Neural crest cell (in vitro differentiated cells): Measurements from ENCODE around the gene HERC4. TPM values are rescaled to one million over a fixed set of nuclear protein-coding genes. Genes with fewer than 3 reads are reported as not detected.

Experiments used
- DNase-seq: peaks from one replicate; pipeline ENCODE4 v3.0.0; 2021; ENCODE audit warnings: low read depth, mixed read lengths, low spot score
- H3K27ac Mint-ChIP-seq: one replicate; pipeline ENCODE4 v1.8.0; 2021; ENCODE audit warnings: mild to moderate bottlenecking, mixed read lengths; ENCODE audit not compliant: unreplicated experiment
- H3K27me3 Mint-ChIP-seq: 2 replicates; pipeline ENCODE4 v1.8.0; 2021; ENCODE audit warnings: low read depth, mild to moderate bottlenecking, mixed read lengths
- H3K36me3 Mint-ChIP-seq: 2 replicates; pipeline ENCODE4 v1.8.0; 2021; ENCODE audit warnings: low read depth, mild to moderate bottlenecking, mixed read lengths
- H3K4me1 Mint-ChIP-seq: 2 replicates; pipeline ENCODE4 v1.8.0; 2021; ENCODE audit warnings: mixed read lengths
- H3K4me3 Mint-ChIP-seq: one replicate; pipeline ENCODE4 v1.8.0; 2021; ENCODE audit warnings: mild to moderate bottlenecking, mixed read lengths
- H3K9me3 Mint-ChIP-seq: 2 replicates; pipeline ENCODE4 v1.8.0; 2021; ENCODE audit warnings: mixed read lengths
- total RNA-seq: library from RNA; stranded (reverse); gene quantifications from 2 replicates; pipeline ENCODE4 v1.2.1, GENCODE V29; 2021
- TF ChIP-seq, protein P1 (sequence below): fragments of 200-600 bp; sonication (generic); conservative IDR thresholded peaks from 2 replicates; pipeline ENCODE4 v1.5.0; 2021; ENCODE audit warnings: antibody characterized with exemption, mild to moderate bottlenecking

HERC4 gene
- total RNA-seq, 1 donor from 2014 or later, result 42.4 TPM

DNA sequence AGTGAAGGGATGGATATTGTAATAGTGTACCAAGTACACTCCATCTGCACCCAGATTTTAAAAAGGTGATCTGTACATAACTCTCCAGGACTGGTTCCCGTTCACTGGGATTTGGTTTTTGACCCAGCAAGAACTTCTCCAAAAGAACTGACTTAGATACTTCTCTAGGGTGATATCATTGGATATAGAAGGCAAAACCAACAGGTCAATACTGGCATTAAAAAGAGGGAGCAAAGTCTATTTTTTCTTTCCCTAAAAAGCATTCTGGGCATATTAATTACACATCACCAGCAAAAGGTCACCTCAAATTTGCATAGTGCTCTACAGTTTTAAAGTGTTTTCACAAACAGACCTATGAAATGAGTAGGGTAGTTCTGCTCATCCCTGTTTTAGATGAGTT, 37.8 kb upstream of the HERC4 start:
- no peaks in the 10 kb centered on the region for H3K4me1 Mint-ChIP-seq
- no peaks in the 10 kb centered on the region for H3K27me3 Mint-ChIP-seq
- no peaks in the 10 kb centered on the region for H3K9me3 Mint-ChIP-seq
- TF ChIP-seq, protein P1, sequence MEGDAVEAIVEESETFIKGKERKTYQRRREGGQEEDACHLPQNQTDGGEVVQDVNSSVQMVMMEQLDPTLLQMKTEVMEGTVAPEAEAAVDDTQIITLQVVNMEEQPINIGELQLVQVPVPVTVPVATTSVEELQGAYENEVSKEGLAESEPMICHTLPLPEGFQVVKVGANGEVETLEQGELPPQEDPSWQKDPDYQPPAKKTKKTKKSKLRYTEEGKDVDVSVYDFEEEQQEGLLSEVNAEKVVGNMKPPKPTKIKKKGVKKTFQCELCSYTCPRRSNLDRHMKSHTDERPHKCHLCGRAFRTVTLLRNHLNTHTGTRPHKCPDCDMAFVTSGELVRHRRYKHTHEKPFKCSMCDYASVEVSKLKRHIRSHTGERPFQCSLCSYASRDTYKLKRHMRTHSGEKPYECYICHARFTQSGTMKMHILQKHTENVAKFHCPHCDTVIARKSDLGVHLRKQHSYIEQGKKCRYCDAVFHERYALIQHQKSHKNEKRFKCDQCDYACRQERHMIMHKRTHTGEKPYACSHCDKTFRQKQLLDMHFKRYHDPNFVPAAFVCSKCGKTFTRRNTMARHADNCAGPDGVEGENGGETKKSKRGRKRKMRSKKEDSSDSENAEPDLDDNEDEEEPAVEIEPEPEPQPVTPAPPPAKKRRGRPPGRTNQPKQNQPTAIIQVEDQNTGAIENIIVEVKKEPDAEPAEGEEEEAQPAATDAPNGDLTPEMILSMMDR, result no peak
- no peak overlapping the region for H3K27ac Mint-ChIP-seq
- H3K4me3 Mint-ChIP-seq, result no peak overlapping the region
- no peak for DNase-seq
- no peaks in the 10 kb centered on the region for H3K36me3 Mint-ChIP-seq

DNA sequence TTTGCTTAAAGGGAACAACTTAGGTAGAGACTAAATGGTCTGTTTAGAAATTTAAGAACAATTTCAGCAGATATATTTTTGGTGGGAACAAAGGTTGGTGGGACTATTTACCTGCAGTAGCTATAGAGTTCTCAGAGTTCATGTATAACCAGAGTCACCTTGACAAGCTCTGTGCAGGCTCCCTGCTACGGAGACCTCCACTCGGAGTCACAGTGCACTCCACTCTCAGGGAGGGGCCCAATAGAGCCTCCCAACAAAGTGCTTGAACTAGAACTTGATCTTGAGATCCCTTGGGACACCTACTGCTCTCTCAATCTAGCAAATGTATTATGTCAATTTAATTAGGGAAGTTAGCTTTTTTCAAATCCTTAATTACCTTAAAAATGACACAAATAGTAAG, 36.5 kb upstream of the HERC4 start:
- no peaks in the 10 kb centered on the region for H3K27me3 Mint-ChIP-seq
- TF ChIP-seq, protein P1, result no peak
- H3K9me3 Mint-ChIP-seq, result no peaks in the 10 kb centered on the region
- no peak for DNase-seq
- H3K4me3 Mint-ChIP-seq, result no peak overlapping the region
- no peak overlapping the region for H3K27ac Mint-ChIP-seq
- no peaks in the 10 kb centered on the region for H3K4me1 Mint-ChIP-seq
- no peaks in the 10 kb centered on the region for H3K36me3 Mint-ChIP-seq

DNA sequence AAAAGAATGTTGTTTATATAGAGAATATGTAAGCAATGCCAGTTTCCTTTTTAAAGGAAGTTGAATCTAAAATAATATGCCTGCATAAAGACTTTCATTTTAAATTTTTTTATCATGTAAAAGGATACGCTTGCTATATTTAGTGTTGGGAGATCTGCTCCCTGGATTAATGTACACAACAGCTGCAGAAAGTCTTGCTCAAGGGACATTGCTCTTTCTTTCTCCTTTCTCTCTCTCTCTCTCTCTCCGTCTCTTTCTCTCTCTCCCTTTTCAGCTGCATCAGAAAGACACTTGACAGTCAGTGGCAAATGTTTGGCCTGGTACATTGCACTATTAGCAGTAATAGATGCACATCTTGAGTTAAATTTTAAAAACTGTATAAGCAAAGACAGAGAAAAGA, 34.9 kb upstream of the HERC4 start:
- TF ChIP-seq, protein P1, result no peak
- Mint-ChIP-seq H3K4me1 (peaks cover 4% of the 10 kb centered on the region), H3K27ac (no peak overlapping the region), H3K36me3 (no peaks in the 10 kb centered on the region), H3K9me3 (no peaks in the 10 kb centered on the region), H3K27me3 (no peaks in the 10 kb centered on the region), H3K4me3 (no peak overlapping the region)
- DNase-seq, result no peak

DNA sequence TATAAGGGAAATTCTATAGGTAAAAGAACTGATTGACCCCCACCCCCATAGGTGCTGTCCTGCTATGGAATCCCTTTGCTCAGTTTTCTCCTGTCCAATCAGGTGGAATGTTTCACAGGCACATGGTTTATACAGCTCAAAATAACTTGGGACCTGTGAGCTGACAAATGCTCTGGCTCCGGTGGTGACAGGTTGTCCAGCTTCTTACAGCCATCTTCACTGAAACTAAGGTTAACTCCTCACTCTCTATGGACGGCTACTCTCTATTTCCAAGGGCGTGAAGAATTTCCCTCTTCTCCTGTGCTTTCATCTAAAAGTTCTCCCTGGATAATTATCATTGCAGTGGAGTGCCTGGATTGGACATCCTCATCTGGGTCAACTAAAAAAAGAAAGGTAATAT, 34.2 kb upstream of the HERC4 start, which contains the start of gene MYPN:
Gene MYPN (plus strand): TSS at position 158 of the 400 bp plus-strand sequence. CDS start 11,951 bp downstream, outside the sequence.
- Mint-ChIP-seq H3K27ac (no peak within 1 kb of the TSS), H3K9me3 (no peaks in the 10 kb centered on the region), H3K36me3 (no peaks in the 10 kb centered on the region), H3K4me3 (no peak within 1 kb of the TSS), H3K27me3 (no peaks in the 10 kb centered on the region), H3K4me1 (peaks cover 4% of the 10 kb centered on the region)
- TF ChIP-seq, protein P1, result no peak
- DNase-seq, result no peak

DNA sequence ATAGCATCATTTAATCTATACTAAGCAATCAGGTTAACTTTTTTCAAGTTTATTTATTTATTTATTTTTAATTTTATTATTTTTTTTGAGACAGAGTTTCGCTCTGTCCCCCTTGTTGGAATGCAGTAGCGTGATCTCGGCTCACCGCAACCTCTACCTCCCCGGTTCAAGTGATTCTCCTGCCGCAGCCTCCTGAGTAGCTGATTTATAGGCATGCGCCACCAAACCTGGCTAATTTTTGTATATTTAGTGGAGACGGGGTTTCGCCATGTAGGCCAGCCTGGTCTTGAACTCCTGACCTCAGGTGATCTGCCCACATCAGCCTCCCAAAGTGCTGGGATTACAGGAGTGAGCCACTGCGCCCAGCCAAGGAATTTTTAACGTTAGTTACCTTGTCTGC, 33.6 kb upstream of the HERC4 start:
- DNase-seq, result no peak
- Mint-ChIP-seq H3K27ac (no peak overlapping the region), H3K4me3 (no peak overlapping the region), H3K9me3 (no peaks in the 10 kb centered on the region), H3K36me3 (no peaks in the 10 kb centered on the region), H3K4me1 (peaks cover 4% of the 10 kb centered on the region), H3K27me3 (no peaks in the 10 kb centered on the region)
- TF ChIP-seq, protein P1, result no peak

DNA sequence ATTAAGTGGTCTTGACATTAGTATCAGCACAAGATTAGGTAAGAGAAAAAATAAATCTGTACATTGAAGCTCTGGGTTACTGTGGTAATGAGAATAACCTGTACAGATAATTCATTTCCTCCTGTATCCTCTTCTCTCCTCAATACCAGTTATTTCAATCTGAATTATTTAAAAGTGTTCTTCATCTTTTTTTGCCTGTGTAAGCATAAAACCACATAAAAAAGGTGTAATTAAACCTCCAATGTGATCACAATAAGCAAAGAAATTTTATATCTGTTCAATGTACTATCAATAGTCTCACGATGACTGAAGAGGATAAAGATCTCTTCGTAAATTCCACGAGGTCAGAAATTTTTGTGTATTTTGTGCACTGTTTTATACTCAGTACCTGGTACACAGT, 33.0 kb upstream of the HERC4 start:
- Mint-ChIP-seq H3K27me3 (no peaks in the 10 kb centered on the region), H3K4me1 (peaks cover 4% of the 10 kb centered on the region), H3K27ac (no peak overlapping the region), H3K9me3 (no peaks in the 10 kb centered on the region), H3K36me3 (no peaks in the 10 kb centered on the region), H3K4me3 (no peak overlapping the region)
- TF ChIP-seq, protein P1, result no peak
- DNase-seq, result no peak
